Upper lobe of left lung (tissue), 6 donors: ENCODE data around the gene ITGA4. TPM values are rescaled to one million over a fixed set of nuclear protein-coding genes. Genes with fewer than 3 reads are reported as not detected.

Experiments
- ATAC-seq, 2 donors: fragments of 200-7000 bp; cut with Tn5 transposase; one replicate each; pipeline ENCODE4 v1.9.1; 2022; ENCODE audit warnings: mild to moderate bottlenecking in 2 of 2, moderate library complexity in 2 of 2; ENCODE audit not compliant: low FRiP score in 2 of 2
- DNase-seq, 2 donors: peaks; one replicate each; pipeline ENCODE4 v3.0.0-alpha.2; 2019 to 2020
- H3K27ac ChIP-seq, 4 donors: fragments of 200-600 bp; sonication (generic); one replicate each; pipeline ENCODE4 v1.5.1; 2016 to 2019
- H3K27me3 ChIP-seq, 4 donors: fragments of 200-600 bp; sonication (generic); one replicate each; pipeline ENCODE4 v1.5.1; 2017 to 2019
- H3K36me3 ChIP-seq, 4 donors: fragments of 200-600 bp; sonication (generic); one replicate each; pipeline ENCODE4 v1.5.1; 2016 to 2019
- H3K4me1 ChIP-seq, 4 donors: fragments of 200-600 bp; sonication (generic); one replicate each; pipeline ENCODE4 v1.5.1; 2018 to 2019
- H3K4me3 ChIP-seq, 4 donors: fragments of 200-600 bp; sonication (generic); one replicate each; pipeline ENCODE4 v1.5.1; 2017 to 2019; ENCODE audit warnings: mild to moderate bottlenecking in 2 of 4, moderate library complexity in 1 of 4
- H3K9me3 ChIP-seq, 4 donors: fragments of 200-600 bp; sonication (generic); one replicate each; pipeline ENCODE4 v1.5.1; 2018 to 2019
- EP300 ChIP-seq, 4 donors: sonication (generic); formaldehyde crosslinking; IDR thresholded peaks; one replicate each; pipeline ENCODE4 v1.5.1; 2017; ENCODE audit warnings: antibody characterized with exemption in 4 of 4, control low read depth in 2 of 4
- POLR2A ChIP-seq, 4 donors: fragments of 450-650 bp; IDR thresholded peaks; one replicate each; pipeline ENCODE4 v1.5.1; 2016 to 2017; ENCODE audit warnings: antibody characterized with exemption in 4 of 4, mild to moderate bottlenecking in 2 of 4
- POLR2AphosphoS5 ChIP-seq, 2 donors: sonication (generic); formaldehyde crosslinking; IDR thresholded peaks; one replicate each; pipeline ENCODE4 v1.5.1; 2017; ENCODE audit warnings: antibody characterized with exemption in 2 of 2
- WGBS, 2 donors: methylation state at CpG; one replicate each; pipeline ENCODE4 v1.1.5; 2017 to 2018; 5-methylcytosine and 5-hydroxymethylcytosine counted together
- total RNA-seq, 6 donors: library from RNA; depleted of rRNA in 4 of 6; stranded (reverse); fragments of >200 nt in 4 of 6; gene quantifications; one replicate each; pipeline versions ENCODE4 v1.1.0 to v1.2.1, GENCODE V29; 2016 to 2021
- TF ChIP-seq, protein P1 (sequence below), 6 experiments: fragments of 450-650 bp in 4 of 6; fragments of 200-600 bp in 2 of 6; sonication (generic) in 2 of 6; IDR thresholded peaks; one replicate each; pipeline ENCODE4 v1.5.1; 2016 to 2019; ENCODE audit warnings: antibody characterized with exemption in 6 of 6
- donor health status: DM: no; HTN: no; CAD: no; lungs with moderate emphysema.
- donor health status: DM: no; HTN: yes; CAD: no; lungs with severe emphysema.

ITGA4 gene
- 10 to 100 TPM; 13.9 to 30.5 (median 23.9) TPM for total RNA-seq

DNA sequence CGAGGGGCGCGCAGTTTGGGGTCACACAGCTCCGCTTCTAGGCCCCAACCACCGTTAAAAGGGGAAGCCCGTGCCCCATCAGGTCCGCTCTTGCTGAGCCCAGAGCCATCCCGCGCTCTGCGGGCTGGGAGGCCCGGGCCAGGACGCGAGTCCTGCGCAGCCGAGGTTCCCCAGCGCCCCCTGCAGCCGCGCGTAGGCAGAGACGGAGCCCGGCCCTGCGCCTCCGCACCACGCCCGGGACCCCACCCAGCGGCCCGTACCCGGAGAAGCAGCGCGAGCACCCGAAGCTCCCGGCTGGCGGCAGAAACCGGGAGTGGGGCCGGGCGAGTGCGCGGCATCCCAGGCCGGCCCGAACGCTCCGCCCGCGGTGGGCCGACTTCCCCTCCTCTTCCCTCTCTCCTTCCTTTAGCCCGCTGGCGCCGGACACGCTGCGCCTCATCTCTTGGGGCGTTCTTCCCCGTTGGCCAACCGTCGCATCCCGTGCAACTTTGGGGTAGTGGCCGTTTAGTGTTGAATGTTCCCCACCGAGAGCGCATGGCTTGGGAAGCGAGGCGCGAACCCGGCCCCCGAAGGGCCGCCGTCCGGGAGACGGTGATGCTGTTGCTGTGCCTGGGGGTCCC lies at the start of gene ITGA4:
ITGA4 (plus strand) TSS at position 266 of the 620 bp plus-strand sequence; CDS start at position 535, 269 bp downstream.
- Histone ChIP-seq H3K36me3 (no peaks in the 10 kb centered on the region), H3K4me3 (peak within 1 kb of the TSS; percentile 41 to 70 (median 61)), H3K9me3 (no peaks in the 10 kb centered on the region), H3K4me1 (peaks cover 9 to 39% (median 26%) of the 10 kb centered on the region in 4 donors), H3K27me3 (peaks cover 0 to 12% (median 0%) of the 10 kb centered on the region in 4 donors), H3K27ac (peak within 1 kb of the TSS; percentile 73 to 87 (median 84))
- 0 to 3% methylated on average over 10 to 39 of the region's 67 CpGs for WGBS, 2 donors
- ATAC-seq (peak; percentile 92 to 95), DNase-seq (peak; percentile 74 to 96)
- TF ChIP-seq POLR2A (IDR thresholded peaks at IDR 0.05) = peak in 1 of 4 donors; percentile 49
- TF ChIP-seq EP300 (IDR thresholded peaks at IDR 0.05) = no peak
- TF ChIP-seq, protein P1, sequence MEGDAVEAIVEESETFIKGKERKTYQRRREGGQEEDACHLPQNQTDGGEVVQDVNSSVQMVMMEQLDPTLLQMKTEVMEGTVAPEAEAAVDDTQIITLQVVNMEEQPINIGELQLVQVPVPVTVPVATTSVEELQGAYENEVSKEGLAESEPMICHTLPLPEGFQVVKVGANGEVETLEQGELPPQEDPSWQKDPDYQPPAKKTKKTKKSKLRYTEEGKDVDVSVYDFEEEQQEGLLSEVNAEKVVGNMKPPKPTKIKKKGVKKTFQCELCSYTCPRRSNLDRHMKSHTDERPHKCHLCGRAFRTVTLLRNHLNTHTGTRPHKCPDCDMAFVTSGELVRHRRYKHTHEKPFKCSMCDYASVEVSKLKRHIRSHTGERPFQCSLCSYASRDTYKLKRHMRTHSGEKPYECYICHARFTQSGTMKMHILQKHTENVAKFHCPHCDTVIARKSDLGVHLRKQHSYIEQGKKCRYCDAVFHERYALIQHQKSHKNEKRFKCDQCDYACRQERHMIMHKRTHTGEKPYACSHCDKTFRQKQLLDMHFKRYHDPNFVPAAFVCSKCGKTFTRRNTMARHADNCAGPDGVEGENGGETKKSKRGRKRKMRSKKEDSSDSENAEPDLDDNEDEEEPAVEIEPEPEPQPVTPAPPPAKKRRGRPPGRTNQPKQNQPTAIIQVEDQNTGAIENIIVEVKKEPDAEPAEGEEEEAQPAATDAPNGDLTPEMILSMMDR (IDR thresholded peaks at IDR 0.05) = peak; percentile 72 to 88 (median 84)
- no peak for TF ChIP-seq POLR2AphosphoS5 (IDR thresholded peaks at IDR 0.05)

DNA sequence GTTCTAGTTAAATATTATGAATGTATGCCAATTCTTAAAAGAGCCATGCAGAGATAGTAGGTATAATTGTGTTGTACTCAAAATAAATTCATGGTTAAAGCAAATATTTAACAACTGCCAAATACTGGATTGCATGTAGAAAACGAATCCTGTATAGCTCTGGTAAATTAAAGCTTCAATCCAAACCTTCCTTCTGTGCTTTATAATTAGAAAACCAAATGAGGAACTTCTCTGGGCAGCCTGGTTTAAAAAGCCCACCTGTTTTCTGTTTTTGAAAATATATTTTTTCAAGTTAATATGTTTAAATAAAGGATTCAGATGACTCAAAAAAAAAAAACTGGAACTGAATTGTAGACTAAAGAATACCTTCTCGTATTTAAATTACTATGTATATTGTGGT lies 48.3 kb upstream of the ITGA4 start:
- H3K27me3 ChIP-seq = no peaks in the 10 kb centered on the region
- no peak overlapping the region for H3K27ac ChIP-seq
- WGBS, 2 donors = 53 to 58% methylated on average over 2 of the region's 2 CpGs
- H3K36me3 ChIP-seq = no peaks in the 10 kb centered on the region
- no peaks in the 10 kb centered on the region for H3K9me3 ChIP-seq
- no peak for ATAC-seq
- no peak overlapping the region for H3K4me3 ChIP-seq
- DNase-seq = no peak
- H3K4me1 ChIP-seq = peaks cover 0 to 10% (median 2%) of the 10 kb centered on the region in 4 donors
- TF ChIP-seq, protein P1 (IDR thresholded peaks at IDR 0.05) = no peak
- TF ChIP-seq POLR2A (IDR thresholded peaks at IDR 0.05) (no peak), POLR2AphosphoS5 (IDR thresholded peaks at IDR 0.05) (no peak), EP300 (IDR thresholded peaks at IDR 0.05) (no peak)

DNA sequence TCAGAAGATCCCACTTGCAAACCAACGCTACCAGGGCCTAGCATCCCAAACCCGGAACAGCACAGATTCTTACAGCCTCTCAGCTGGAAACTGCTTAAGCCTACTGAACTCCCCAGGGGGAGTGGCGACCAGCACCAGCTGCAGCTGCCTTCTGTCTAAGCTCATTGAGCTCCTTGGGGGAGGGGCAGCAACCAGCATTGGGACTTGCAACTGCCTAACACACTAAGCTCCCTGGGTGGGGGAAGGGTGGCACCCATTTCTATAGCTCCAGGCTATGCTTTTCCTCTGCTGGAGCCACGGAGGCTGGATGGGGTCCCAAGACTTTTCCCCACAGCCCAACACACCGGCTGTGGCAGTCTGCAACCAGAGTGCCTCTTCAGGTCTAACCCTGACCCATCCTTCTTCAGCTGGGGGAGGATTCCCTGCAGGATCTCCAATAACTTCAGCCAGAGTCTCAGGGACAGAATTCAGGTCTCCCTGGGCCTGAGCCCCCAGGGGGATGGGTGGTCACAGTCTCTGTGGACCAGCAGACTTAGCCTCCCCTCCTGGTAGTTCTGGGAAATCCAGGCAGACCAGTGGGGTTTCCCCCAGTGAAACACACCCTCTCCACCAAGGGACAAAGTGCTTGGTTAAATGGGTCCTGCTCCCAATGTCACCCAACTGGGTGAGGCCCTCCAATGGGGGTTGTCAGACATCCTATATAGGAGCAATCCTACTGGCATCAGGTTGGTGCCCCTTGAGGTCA lies 45.9 kb upstream of the ITGA4 start:
- DNase-seq = no peak
- Histone ChIP-seq H3K27ac (no peak overlapping the region), H3K4me3 (no peak overlapping the region), H3K4me1 (peaks cover 0 to 10% (median 2%) of the 10 kb centered on the region in 4 donors), H3K36me3 (no peaks in the 10 kb centered on the region), H3K27me3 (no peaks in the 10 kb centered on the region), H3K9me3 (no peaks in the 10 kb centered on the region)
- TF ChIP-seq EP300 (IDR thresholded peaks at IDR 0.05) (no peak), POLR2AphosphoS5 (IDR thresholded peaks at IDR 0.05) (no peak), POLR2A (IDR thresholded peaks at IDR 0.05) (no peak)
- TF ChIP-seq, protein P1 (IDR thresholded peaks at IDR 0.05) = no peak
- ATAC-seq = no peak
- 82% methylated on average over 3 to 5 of the region's 5 CpGs for WGBS, 2 donors

DNA sequence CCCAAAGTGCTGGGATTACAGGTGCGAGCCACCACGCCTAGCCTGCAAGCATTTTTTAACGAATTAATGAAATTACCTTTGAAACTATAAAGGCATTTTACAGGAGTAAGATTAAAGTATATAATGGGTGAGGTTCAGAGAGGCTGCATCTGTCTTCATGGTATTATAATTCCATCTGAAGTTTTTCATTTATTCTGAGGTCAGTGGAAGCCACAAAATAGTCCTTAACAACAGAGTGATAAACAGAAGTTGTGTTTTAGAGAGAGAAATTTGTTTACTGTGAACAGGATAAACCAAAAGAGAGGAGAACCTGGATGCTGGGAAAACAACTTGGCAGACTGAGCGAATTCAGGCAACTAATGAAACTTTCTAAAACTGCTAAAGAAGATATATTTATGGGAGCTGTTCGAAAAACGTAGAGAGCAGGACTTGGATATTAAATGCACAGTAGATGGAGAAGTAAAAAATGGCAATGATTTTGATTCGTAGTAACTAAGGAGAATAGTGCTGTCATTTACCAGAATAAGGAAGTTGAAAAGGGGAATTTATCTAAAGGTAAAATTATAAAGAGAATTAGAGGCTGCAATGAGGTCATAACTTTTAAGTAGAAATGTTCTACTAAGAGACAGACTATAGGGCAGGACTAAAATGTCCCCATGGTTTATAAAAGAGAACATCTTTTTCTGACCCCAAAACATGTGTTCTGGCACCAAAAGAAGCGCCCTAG lies 37.9 kb upstream of the ITGA4 start:
- 82 to 89% methylated on average over 8 of the region's 8 CpGs for WGBS, 2 donors
- Histone ChIP-seq H3K4me1 (no peaks in the 10 kb centered on the region), H3K4me3 (no peak overlapping the region), H3K27me3 (no peaks in the 10 kb centered on the region), H3K9me3 (no peaks in the 10 kb centered on the region), H3K27ac (no peak overlapping the region), H3K36me3 (no peaks in the 10 kb centered on the region)
- TF ChIP-seq POLR2AphosphoS5 (IDR thresholded peaks at IDR 0.05) (no peak), POLR2A (IDR thresholded peaks at IDR 0.05) (no peak), EP300 (IDR thresholded peaks at IDR 0.05) (no peak)
- TF ChIP-seq, protein P1 (IDR thresholded peaks at IDR 0.05) = no peak
- ATAC-seq = peak; percentile 35 to 51
- DNase-seq = no peak
